Heart left ventricle (tissue), 16 donors: Measurements from ENCODE around the gene EP400. TPM values are rescaled to one million over a fixed set of nuclear protein-coding genes. Genes with fewer than 3 reads are reported as not detected.

Experiments used
- ATAC-seq, 4 donors: fragments of 200-7000 bp; cut with Tn5 transposase; one replicate each; pipeline ENCODE4 v1.9.1; 2020 to 2022; ENCODE audit warnings: moderate library complexity in 4 of 4, mild to moderate bottlenecking in 3 of 4, moderate number of reproducible peaks in 1 of 4
- DNase-seq, 5 donors: peaks; one replicate each; pipeline ENCODE4 v3.0.0-alpha.2; 2020
- H3K27ac ChIP-seq, 12 donors: fragments of 200-600 bp; sonication (generic) in 4 of 12; one replicate each; pipeline versions ENCODE4 v1.5.0 to v1.8.0; 2016 to 2022; ENCODE audit warnings: mild to moderate bottlenecking in 2 of 12
- H3K27me3 ChIP-seq, 9 donors: fragments of 200-600 bp; sonication (generic) in 2 of 9; one replicate each; pipeline versions ENCODE4 v1.5.1 to v1.8.0; 2016 to 2022; ENCODE audit warnings: mild to moderate bottlenecking in 3 of 9
- H3K36me3 ChIP-seq, 9 donors: fragments of 200-600 bp; sonication (generic) in 2 of 9; one replicate each; pipeline versions ENCODE4 v1.5.0 to v1.8.0; 2018 to 2022; ENCODE audit warnings: mild to moderate bottlenecking in 2 of 9
- H3K4me1 ChIP-seq, 12 donors: fragments of 200-600 bp; sonication (generic) in 4 of 12; one replicate each; pipeline versions ENCODE4 v1.5.0 to v1.8.0; 2016 to 2022; ENCODE audit warnings: mild to moderate bottlenecking in 3 of 12
- H3K4me3 ChIP-seq, 12 donors: fragments of 200-600 bp; sonication (generic) in 4 of 12; one replicate each; pipeline versions ENCODE4 v1.5.0 to v1.8.0; 2017 to 2022; ENCODE audit warnings: mild to moderate bottlenecking in 9 of 12, moderate library complexity in 4 of 12
- H3K9me3 ChIP-seq, 12 donors: fragments of 200-600 bp; sonication (generic) in 4 of 12; one replicate each; pipeline versions ENCODE4 v1.5.0 to v1.8.0; 2016 to 2022; ENCODE audit warnings: mild to moderate bottlenecking in 1 of 12
- CTCF ChIP-seq, 12 donors: fragments of 200-600 bp; sonication (generic) in 4 of 12; IDR thresholded peaks; one replicate each; pipeline versions ENCODE4 v1.5.0 to v1.8.0; 2018 to 2022; ENCODE audit warnings: antibody characterized with exemption in 12 of 12, mild to moderate bottlenecking in 5 of 12
- POLR2A ChIP-seq, 2 donors: fragments of 450-650 bp; IDR thresholded peaks; one replicate each; pipeline ENCODE4 v1.6.1; 2017; ENCODE audit warnings: antibody characterized with exemption in 2 of 2, mild to moderate bottlenecking in 2 of 2, moderate library complexity in 2 of 2
- WGBS, 4 donors: extraction: QIAGEN DNeasy Blood & Tissue Kit in 2 of 4; methylation state at CpG; one replicate each; pipeline versions ENCODE4 v1.1.5 to v1.1.7; 2013 to 2018; 5-methylcytosine and 5-hydroxymethylcytosine counted together
- intact Hi-C, 10 donors: fragments of 100-400 bp; cut with DNase I; formaldehyde crosslinking; loops; one replicate each; pipeline versions ENCODE4 v1.11.1 to v1.14.2; 2022
- polyA plus RNA-seq, 2 donors: library from polyadenylated mRNA; stranded (reverse); fragments of 200-250 nt; gene quantifications; one replicate each; pipeline ENCODE4 v1.2.3, GENCODE V29; 2013
- total RNA-seq, 9 donors: library from RNA; depleted of rRNA in 2 of 9; stranded (reverse); fragments of >200 nt in 2 of 9; fragmentation: NEBNext Ultra II Directional in 3 of 9; extraction: Animal tissue kit (Norgen Biotek cat#: 25700) in 3 of 9; gene quantifications; one replicate each; pipeline versions ENCODE4 v1.1.0 to v1.2.4, GENCODE V29; 2016 to 2023
- donor health status: ischemic (EF 13 %, LVEDD 7.1; RV severe dilation, severe dysfunction).
- donor health status: healthy with polysubstance abuse.
- donor health status: DM: no; HTN: yes; CAD: no.
- donor health status: DM: no; HTN: no; CAD: no.
- donor health status: ischemic (EF 25% LVEDD 6.9; RV normal size, moderate dysfunction).
- donor health status: ischemic (EF 25% LVEDD 5.7; RV mildly dilated, moderate dysfunction).
- donor health status: healthy.
- donor health status: DM: yes; HTN: yes; CAD: no.
- donor health status: ischemic (EF 35%, LVEDD 5.7; RV mildly dilated, moderate dysfunction).
- donor health status: nonischemic (EF 11% LVEDD 7.7; RV severe dilation, severe dysfunction).
- donor health status: DM: yes; HTN: yes; CAD: no.
- donor health status: PGD.
- donor health status: ischemic (EF 29% LVEDD 5.4; RV normal size, mild dysfunction).
- donor health status: nonischemic (EF 23%, LVEDD 6.1; RV moderate dilation, normal function).

EP400 gene
- total and polyA plus RNA-seq, 11 donors, result 9.8 to 27.8 (median 13.5) TPM

- peak in 2 of 4 donors; percentile 6 to 16 for ATAC-seq
- H3K9me3 ChIP-seq, result no peaks in the 10 kb centered on the region
- intact Hi-C loops, result no loop called here
- no peak overlapping the region for H3K4me3 ChIP-seq
- no peak for DNase-seq
- 88 to 94% (median 90%) methylated on average over 11 to 20 of the region's 20 CpGs for WGBS, 4 donors
- TF ChIP-seq POLR2A (IDR thresholded peaks at IDR 0.05) (no peak), CTCF (IDR thresholded peaks at IDR 0.05) (no peak)
- H3K4me1 ChIP-seq, result peaks cover 0 to 17% (median 5%) of the 10 kb centered on the region in 12 donors
- peaks cover 0 to 85% (median 74%) of the 10 kb centered on the region in 9 donors for H3K36me3 ChIP-seq
- H3K27ac ChIP-seq, result no peak overlapping the region
- no peaks in the 10 kb centered on the region for H3K27me3 ChIP-seq
Measured at GRCh38 chr12:131918311-131919050, 31.3 kb upstream of the EP400 start.

DNA sequence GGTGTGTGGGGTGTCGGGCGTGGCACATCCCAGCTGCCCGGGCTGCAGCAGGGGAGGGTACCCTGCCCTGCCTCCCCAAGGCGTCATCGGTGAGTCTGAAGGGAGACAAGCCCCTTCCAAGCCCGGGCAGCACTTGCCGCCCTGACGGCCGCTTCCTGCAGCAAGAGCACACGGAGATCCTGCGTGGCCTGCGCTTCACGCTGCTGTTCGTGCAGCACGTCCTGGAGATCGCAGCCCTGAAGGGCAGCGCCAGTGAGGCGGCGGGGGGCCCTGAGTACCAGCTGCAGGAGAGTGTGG, 30.7 kb upstream of the EP400 start:
- intact Hi-C loops, result no loop called here
- Histone ChIP-seq H3K36me3 (peaks cover 0 to 80% (median 68%) of the 10 kb centered on the region in 9 donors), H3K4me3 (no peak overlapping the region), H3K27me3 (no peaks in the 10 kb centered on the region), H3K9me3 (no peaks in the 10 kb centered on the region), H3K27ac (no peak overlapping the region), H3K4me1 (peaks cover 0 to 18% (median 5%) of the 10 kb centered on the region in 12 donors)
- ATAC-seq (no peak), DNase-seq (peak in 1 of 5 donors; percentile 54)
- WGBS, 4 donors, result 89 to 96% (median 93%) methylated on average over 12 to 19 of the region's 19 CpGs
- no peak for TF ChIP-seq POLR2A (IDR thresholded peaks at IDR 0.05)
- no peak for TF ChIP-seq CTCF (IDR thresholded peaks at IDR 0.05)

GRCh38 chr12:131919366-131920156, 30.2 kb upstream of the EP400 start:
- peaks cover 0 to 24% (median 8%) of the 10 kb centered on the region in 12 donors for H3K4me1 ChIP-seq
- no peaks in the 10 kb centered on the region for H3K9me3 ChIP-seq
- DNase-seq, result peak in 1 of 5 donors; percentile 59
- intact Hi-C loops, result no loop called here
- no peak overlapping the region for H3K27ac ChIP-seq
- no peak overlapping the region for H3K4me3 ChIP-seq
- peaks cover 0 to 74% (median 63%) of the 10 kb centered on the region in 9 donors for H3K36me3 ChIP-seq
- 91 to 93% (median 92%) methylated on average over 23 to 37 of the region's 37 CpGs for WGBS, 4 donors
- TF ChIP-seq CTCF (IDR thresholded peaks at IDR 0.05) (no peak), POLR2A (IDR thresholded peaks at IDR 0.05) (no peak)
- no peaks in the 10 kb centered on the region for H3K27me3 ChIP-seq
- no peak for ATAC-seq

DNA sequence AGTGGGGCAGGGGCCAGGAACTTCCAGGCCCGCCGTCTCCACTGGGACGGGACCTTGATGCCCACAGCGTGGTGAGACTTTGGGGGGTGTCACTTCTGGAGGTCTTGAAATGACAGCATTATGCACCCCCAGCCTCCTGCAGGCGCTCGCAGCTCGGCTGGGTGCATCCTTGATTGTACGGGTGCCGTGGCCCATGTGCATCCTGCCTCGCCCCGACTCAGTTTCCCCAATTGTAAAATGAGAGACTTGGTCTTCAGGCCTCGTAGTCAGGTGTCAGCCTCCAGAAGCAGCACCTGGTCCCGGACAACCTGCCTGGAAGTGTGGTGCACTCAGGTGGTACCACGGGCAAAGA, 29.6 kb upstream of the EP400 start:
- ATAC-seq (no peak), DNase-seq (peak in 1 of 5 donors; percentile 17)
- no peak overlapping the region for H3K4me3 ChIP-seq
- intact Hi-C loops, result no loop called here
- 91 to 98% (median 93%) methylated on average over 10 to 14 of the region's 14 CpGs for WGBS, 4 donors
- no peaks in the 10 kb centered on the region for H3K9me3 ChIP-seq
- H3K36me3 ChIP-seq, result peaks cover 0 to 68% (median 57%) of the 10 kb centered on the region in 9 donors
- H3K4me1 ChIP-seq, result peaks cover 0 to 29% (median 9%) of the 10 kb centered on the region in 12 donors
- no peak for TF ChIP-seq POLR2A (IDR thresholded peaks at IDR 0.05)
- no peak for TF ChIP-seq CTCF (IDR thresholded peaks at IDR 0.05)
- no peaks in the 10 kb centered on the region for H3K27me3 ChIP-seq
- peak overlapping the region in 3 of 12 donors; percentile 15 to 81 (median 71) for H3K27ac ChIP-seq
